Measurements from ENCODE around the gene C1orf198. TPM values are rescaled to one million over a fixed set of nuclear protein-coding genes. Genes with fewer than 3 reads are reported as not detected.
A peak's percentile ranks its signal among the peaks of the same experiment; 100 is the strongest.

C1orf198 gene
- total RNA-seq, 1 donor from 2014 or later: 43.1 TPM

DNA sequence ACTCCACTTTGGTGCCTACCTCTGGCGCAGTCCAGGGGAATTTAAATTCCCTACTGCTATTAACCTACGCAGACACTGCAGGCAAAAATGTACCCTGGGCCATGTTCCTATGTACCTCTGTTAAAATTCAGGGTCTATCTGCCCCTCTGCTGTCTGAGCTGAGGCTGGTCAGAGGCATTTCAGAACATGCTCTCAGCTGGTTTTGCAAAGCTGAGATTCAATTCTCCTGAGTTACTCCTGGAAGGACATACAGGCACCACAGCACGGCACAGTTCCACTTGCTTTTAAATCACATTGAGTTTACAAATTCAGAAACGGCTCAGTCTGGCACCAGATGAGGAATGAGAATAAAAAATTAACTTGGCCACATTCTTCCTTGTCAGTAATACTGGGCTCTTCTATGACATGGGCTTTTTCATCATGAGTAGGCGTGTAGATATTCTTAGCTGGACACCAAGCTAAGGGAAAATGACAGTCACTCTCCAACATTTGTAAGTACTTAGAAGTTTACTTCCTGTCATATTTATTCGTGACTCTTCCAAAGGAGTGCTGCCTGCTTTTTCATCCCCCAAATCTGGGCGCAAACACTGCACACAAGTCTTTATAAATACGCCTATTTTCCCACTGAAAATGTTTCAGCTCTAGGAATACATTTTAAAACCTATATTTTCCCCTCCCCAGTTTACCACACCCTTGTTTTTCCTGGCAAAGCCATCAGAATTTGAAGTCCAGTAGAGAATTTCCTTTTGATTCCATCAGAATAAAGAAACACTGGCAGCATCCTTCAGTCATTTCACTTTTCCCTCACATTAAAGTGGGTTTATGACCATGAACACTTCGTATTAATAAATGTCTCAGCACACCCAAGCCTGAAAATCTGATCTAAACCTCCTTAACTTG lies 1.9 kb downstream of the C1orf198 start:
- no peak for DNase-seq
- no peak for ATAC-seq (ENCODE audit: poor library complexity)
- intact Hi-C loops (cut with DNase I): no loop called here

DNA sequence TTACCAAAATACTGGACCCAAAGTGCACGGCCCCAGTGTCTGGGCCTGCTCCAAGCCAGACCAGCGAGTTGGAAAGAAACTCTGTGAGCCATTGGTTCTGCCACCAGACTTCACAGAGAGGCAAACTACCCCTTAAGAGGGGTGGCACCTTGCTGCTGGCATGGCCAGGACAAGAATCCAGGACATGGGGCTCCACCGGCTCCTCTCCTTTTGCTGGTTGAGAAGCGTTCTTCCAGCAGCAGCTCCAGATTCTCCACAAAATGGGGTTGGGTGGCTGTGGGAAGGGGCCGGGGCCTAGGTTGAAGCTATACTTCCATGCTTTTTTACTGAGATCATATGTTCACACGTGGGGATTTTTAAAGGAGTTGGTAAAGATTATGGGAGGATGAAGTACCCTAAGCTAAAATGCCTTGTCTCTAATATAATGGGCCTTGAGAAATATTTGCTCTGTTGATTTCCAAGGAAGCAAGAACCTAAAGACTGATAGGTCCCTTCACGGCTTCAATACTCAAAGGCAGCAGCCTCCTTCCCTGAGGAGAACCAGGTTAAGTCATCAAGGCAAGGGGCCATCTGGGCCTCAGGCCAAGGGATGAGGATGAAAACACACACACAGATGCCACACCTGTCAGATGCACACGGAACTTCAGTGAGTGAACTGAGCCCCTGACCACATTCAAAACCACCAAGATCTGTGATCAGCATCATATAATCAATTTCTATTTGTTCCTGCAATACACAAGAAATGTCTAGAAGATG lies 3.1 kb downstream of the C1orf198 start:
- ATAC-seq (ENCODE audit: poor library complexity) (no peak), DNase-seq (no peak)
- intact Hi-C loops (cut with DNase I): no loop called here

DNA sequence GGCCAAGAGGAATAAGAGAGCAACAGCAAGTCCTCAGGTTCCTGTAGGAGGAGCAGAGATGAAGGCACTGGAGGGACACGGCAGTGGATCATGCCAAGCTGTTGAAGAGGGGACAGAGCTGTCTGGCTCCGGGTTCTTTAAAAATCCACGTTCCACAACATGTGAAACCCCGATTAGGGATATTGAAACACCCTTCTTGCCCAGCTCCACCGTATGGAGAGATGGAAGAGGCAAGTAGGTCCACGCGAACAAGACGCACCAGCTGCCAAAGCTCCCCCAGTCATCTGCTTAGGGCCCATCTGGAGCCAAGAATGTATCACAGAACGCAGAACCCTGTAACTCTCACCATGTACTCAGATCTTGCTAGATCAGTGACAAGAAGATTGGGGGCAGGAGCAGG lies 3.9 kb downstream of the C1orf198 start:
- DNase-seq: no peak
- intact Hi-C loops (cut with DNase I): no loop called here
- ATAC-seq (ENCODE audit: poor library complexity): no peak

DNA sequence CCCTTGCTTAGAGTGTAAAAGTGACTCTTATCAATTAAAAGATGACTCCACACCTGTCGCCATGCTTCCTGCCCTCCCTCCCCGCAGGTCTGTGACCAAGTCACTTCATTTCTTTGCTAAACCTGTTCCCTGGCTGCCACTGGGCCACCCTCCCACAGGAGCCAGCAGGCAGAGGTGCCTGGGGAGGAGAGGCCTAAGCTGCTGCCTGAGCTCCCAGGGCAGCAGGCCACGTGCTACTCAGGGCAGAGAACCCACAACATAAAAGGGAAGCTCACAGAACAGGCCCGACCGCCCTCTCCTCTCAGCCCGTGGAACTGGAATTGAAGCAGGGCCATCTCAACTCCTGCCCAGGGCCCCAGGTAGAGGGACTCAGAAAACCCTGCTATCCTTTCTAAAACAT lies 4.9 kb downstream of the C1orf198 start:
- DNase-seq: peak; percentile 53
- intact Hi-C loops (cut with DNase I): no loop called here

DNA sequence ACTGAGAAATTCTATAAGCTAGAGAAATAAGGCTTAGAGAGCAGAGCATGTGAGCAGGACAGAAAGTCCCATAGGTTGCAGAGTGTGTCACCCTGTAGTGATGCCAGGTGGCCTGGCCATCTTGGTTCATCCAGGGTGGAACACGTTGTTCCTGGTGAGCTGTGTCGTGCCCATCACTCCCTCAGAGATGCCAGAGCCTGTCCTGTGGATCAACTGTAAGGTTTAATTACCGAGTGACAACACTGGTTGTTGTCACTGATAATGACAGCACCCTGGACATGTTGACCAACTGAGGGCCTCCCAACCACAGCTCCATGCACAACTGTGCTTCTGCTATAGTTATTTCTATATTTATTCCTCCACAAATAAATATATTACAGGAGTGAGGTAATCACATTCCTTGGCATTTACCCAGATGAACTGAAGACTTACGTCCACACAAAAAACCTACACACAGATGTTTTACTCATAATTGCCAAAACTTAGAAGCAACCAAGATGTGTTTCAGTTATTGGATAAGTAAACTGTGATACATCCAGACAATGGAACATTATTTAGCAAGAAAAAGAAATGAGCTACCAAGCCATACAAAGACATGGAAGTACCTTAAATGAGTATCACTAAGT lies 6.2 kb downstream of the C1orf198 start:
- peak; percentile 66 for DNase-seq
- intact Hi-C loops (cut with DNase I): no loop called here
- ATAC-seq (ENCODE audit: poor library complexity): peak; percentile 63

More for the DNA sequence above, 4.9 kb downstream of the C1orf198 start:
- ATAC-seq (ENCODE audit: poor library complexity): peak; percentile 24

DNA sequence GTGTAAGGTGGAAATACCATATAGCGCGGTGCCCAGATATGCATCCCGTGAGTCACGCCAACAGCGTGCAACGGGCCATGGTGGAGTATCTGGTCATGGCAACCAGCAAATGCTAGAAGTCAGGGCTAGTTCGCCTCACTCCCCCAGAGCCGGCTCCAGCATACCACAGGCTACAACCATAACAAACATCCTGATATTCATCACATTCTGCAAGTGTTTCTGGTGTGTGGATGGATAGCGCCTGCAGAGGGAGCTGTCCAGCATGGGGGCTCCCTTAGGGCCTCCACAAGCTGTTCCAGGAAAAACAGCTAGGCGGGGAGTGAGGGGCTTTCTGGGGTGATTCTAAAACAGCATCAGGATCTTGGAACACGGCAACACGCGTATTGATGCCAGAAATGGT lies 6.8 kb downstream of the C1orf198 start:
- intact Hi-C loops (cut with DNase I): no loop called here
- no peak for ATAC-seq (ENCODE audit: poor library complexity)

DNA sequence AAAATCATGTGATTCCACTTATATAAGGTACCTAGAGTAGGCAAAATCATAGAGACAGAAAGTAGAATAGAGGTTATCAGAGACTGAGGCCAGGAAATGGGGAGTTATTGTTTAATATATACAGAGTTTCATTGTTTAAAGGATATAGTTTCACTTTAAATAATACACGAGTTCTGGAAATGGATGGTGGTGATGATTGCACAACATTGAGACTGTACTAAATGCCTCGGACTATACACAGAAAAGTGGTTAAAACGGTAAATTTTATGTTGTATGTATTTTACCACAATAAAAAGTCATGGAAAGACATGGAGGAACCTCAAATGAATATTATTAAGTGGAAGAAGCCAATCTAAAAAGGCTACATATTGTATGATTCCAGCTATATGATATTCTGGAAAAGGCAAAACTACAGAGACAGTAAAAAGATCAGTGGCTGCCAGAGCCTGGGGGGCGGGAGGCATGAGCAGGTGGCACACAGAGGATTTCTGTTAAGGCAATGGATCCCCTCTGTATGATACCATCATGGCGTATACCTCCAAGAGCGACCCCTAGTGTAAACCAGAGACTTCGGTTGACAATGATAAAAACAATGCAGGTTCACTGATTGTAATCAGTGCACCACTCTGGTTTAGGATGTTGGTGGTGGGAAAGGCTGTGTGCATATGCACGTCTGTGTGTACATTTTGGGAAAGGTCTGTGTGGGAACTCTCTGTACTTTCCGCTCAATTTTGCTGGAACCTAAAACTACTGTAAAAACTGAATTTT lies 7.5 kb downstream of the C1orf198 start:
- DNase-seq (no peak), ATAC-seq (ENCODE audit: poor library complexity) (no peak)
- intact Hi-C loops (cut with DNase I): no loop called here

More for the DNA sequence above, 6.8 kb downstream of the C1orf198 start:
- DNase-seq: no peak

DNA sequence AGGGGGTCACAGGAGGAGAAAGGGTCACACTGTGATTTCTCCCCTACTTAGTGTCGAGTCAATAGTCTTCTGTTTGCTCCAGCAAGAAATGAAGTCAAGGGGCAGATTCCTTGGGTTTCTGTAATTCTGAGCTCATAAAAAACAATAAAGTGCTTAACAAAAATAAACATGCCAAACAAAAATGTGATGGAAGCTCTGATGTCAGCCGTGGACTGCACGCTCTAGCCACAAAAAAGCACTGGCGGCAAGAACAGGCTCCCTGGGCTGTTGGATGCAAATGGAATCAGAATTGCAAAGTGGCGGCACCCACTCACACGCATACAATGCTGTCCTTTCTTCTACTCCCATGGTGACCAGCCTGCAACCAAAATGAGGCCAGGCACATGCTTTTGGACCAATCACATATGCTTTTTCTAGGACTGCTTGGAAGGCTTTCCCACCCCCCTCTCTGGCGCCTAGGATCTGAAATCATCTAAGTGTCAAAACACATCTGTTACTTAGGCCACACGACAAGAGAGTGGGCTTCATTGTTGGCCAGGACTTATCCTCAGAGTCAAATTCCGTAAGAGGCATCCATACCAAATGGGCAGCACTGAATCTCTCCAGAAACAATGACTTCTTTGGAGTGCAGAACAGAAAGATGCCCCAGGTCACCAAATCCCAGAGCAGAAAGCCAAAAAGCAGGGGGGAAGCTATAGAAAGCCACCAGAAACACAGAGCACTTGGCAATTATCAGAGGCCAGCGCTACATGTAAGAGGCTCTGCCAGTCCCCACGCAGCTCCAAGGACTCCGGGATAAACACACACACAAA lies 9.2 kb downstream of the C1orf198 start:
- intact Hi-C loops (cut with DNase I): no loop called here
- DNase-seq: no peak
- peak; percentile 48 for ATAC-seq (ENCODE audit: poor library complexity)

DNA sequence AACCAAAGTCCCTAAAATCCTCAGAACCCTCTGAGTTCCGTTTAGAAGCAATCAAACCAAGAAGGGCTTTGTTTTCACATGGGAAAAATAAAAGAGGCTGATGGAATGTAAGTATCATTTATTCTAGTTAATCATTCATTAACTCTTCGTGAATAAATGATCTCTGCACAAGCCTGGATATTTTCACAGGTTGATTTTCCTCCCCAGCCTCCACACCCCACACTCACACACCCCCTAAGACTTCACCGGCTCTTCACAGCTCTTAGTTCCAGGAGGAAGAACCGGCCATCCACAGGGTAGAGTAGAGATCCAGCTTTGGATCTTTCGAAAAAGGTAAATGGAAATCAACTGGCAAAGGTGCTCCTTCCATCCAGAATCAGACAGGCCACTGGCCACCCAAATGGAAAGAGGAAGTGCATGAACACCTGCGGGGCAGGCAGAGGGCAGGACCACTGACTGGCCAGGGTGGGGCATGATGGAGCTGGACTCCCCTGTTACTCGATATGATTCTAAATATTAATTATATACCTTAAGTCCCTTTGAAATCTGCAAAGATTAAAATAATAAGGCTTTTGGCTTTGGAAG lies 10.0 kb downstream of the C1orf198 start:
- ATAC-seq (ENCODE audit: poor library complexity) (no peak), DNase-seq (no peak)
- intact Hi-C loops (cut with DNase I): no loop called here

DNA sequence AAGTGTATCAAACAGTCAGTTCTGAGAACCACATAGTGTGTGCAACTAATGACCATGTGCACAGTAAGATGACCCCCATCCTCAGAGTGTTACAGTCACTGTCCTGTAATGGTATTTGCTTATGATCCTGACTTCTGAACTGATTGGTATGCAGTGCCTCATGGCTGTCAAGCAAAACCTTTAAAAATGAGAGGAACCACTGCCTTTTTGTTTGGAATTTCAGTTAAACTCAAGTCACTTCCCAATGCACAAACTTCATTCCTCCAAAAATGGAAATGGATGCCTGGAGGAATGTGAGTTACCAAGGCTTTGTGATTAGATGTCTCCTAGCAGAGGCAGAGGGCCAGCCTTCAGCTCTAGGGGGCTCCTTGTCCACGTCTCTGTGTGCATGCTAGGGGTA lies 10.5 kb downstream of the C1orf198 start:
- DNase-seq (no peak), ATAC-seq (ENCODE audit: poor library complexity) (no peak)
- intact Hi-C loops (cut with DNase I): no loop called here

DNA sequence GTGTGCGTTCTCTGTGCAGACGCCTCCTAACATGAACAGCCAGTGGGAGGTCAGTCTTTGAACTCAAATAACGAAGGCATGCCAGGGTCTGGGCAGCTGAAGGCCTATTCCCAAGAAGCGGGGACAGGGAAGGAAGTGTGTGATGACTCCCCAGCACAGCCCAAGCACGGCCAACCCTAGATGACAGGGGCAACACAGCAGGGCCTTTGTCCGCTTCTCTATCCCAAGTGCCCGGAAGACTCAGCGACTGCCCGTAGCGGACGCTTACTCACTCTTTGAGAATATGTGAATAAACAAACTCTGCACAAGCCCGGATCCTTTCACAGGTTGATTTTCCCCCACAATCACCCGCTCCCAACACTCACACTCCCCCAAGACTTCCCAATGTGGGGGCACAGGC lies 11.2 kb downstream of the C1orf198 start:
- no peak for DNase-seq
- intact Hi-C loops (cut with DNase I): no loop called here
- ATAC-seq (ENCODE audit: poor library complexity): no peak

DNA sequence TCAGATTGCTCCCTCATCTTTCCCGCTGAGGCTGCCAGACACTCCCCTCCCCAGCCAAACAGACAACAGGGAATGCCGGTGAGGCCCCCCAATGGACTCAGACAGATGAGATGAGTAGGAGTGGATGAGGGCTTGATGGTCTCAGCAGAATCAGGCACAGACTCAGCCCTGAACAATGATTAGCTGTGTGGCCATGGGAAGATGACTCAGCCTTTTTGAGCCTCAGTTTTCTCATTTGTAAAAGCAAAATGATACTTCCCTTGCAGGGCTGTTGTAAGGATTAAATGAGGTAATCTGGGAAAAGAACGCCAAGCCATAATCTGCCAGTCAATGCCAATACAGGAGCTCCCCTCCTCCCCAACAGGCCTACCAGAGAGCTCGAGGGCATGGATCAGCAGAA lies 12.4 kb downstream of the C1orf198 start:
- no peak for DNase-seq
- intact Hi-C loops (cut with DNase I): no loop called here
- ATAC-seq (ENCODE audit: poor library complexity): no peak

DNA sequence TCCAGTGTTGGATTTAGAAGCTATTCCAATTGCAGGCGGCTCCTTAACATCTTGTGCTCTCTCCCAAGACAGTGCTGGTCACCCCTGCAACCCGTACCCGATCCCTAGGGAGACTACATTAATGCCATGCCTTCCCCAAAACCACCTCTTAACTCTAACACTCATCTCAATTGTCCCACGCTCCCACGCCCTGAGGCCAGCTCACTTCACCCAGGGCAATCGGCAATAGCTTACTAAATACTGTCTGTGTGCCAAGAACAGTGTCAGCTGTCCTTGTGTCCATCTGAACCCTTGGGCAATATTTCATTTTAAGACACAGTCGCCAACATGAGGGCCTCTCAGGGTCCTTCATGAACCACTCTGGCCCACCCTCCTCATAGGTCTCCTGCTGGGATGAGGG lies 13.9 kb downstream of the C1orf198 start:
- intact Hi-C loops (cut with DNase I): no loop called here
- DNase-seq (no peak), ATAC-seq (ENCODE audit: poor library complexity) (no peak)

DNA sequence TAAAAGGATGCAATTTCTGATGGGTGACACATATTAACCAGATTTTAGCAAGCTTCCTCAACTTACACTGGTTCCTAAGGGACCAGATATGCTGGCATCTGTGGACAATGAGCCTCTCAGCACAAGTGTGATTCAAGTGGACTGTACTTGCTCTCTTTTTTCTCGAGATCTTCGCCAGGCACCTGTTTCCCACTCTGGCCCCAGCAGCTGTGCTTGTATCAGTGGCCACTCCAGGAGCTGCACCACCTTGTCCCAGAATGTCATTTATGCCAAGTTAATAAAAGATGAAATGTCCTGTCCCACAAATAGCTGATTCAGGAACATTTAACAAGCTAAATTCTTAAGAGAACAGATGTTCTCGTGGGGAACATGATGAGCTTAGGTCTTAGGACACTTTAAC lies 14.6 kb downstream of the C1orf198 start:
- no peak for DNase-seq

DNA sequence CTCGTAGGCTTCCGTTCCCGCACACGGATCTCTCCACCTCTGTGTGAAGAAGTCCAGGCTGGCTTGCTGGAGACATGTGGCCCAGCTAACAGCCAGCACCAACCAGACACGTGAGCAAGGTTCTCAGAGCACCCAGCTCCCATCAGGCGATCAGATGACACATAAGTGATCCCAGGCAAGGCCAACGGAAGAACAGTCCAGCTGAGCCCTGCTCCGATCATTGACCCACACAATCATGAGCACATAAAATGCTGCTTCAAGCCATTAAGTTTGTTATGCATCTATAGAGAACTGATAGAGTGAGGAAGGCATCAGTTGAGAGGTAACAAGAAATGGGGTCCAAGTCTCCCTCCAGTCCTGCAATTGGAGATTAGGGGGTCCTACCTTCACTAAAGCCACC lies 15.4 kb downstream of the C1orf198 start:
- intact Hi-C loops (cut with DNase I): no loop called here
- DNase-seq (no peak), ATAC-seq (ENCODE audit: poor library complexity) (no peak)

More for the DNA sequence above, 14.6 kb downstream of the C1orf198 start:
- ATAC-seq (ENCODE audit: poor library complexity): no peak
- intact Hi-C loops (cut with DNase I): no loop called here

DNA sequence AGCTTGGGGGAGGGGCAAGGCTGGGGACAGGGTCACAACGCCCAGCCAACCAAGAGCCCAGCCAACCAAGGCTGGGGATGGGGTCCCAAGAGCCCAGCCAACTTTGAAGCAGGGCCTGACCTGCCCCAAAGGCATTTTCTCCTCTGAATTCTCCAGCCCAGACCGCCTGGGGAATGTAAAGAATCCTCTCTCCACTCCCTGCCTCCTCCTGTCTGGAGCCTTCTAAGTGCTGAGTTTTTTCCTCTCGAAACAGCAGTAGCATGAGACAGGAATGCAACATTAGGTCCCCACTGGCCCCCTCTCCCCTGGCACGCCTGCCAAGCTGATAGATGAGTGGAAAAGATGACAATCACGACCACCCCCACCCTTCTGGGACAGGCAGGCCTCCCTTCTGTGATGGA lies 17.0 kb downstream of the C1orf198 start:
- DNase-seq: no peak
- no peak for ATAC-seq (ENCODE audit: poor library complexity)
- intact Hi-C loops (cut with DNase I): no loop called here

DNA sequence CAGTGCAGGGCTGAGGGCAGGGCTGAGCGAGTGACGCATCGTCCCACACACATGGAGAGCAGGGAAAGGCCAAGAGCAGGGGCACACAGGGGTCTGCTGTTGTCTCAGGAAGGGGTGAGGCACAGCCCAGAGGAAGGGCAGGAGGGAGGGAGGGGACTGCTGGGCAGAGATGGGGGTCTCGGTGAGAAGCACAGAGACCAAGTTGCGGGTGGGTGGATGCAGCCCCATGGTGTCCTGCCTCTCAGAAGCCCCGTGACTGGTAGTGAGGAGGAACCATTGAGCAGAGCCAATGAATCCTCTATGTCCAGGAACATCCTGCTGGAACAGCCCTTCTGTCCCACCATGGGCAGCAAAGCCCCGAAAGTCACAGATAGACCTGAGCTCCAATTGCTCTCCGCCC lies 17.8 kb downstream of the C1orf198 start:
- DNase-seq (no peak), ATAC-seq (ENCODE audit: poor library complexity) (no peak)
- intact Hi-C loops (cut with DNase I): no loop called here

All from Right ventricle myocardium superior (tissue), 1 donor.